ENCODE data around the gene JPH3.

The JPH3 gene

GRCh38 chr16:87706278-87707000 is 104.1 kb downstream of the JPH3 start:
- TF ChIP-seq CTCF (IDR thresholded peaks at IDR 0.05; ENCODE audit: borderline replicate concordance, insufficient read depth, low read depth, low read length): no peak
- no peak overlapping the region for H3K4me3 ChIP-seq (ENCODE audit: low read depth, low read length)

- no peak for TF ChIP-seq CTCF (IDR thresholded peaks at IDR 0.05; ENCODE audit: borderline replicate concordance, insufficient read depth, low read depth, low read length)
- H3K4me3 ChIP-seq (ENCODE audit: low read depth, low read length): no peak overlapping the region
These were observed 104.8 kb downstream of the JPH3 start for GRCh38 chr16:87707097-87707496.

GRCh38 chr16:87707714-87708580 is 105.6 kb downstream of the JPH3 start:
- no peak for TF ChIP-seq CTCF (IDR thresholded peaks at IDR 0.05; ENCODE audit: borderline replicate concordance, insufficient read depth, low read depth, low read length)
- no peak overlapping the region for H3K4me3 ChIP-seq (ENCODE audit: low read depth, low read length)

GRCh38 chr16:87708881-87709638 is 106.8 kb downstream of the JPH3 start:
- TF ChIP-seq CTCF (IDR thresholded peaks at IDR 0.05; ENCODE audit: borderline replicate concordance, insufficient read depth, low read depth, low read length): no peak
- H3K4me3 ChIP-seq (ENCODE audit: low read depth, low read length): no peak overlapping the region

GRCh38 chr16:87709677-87710076 is 107.4 kb downstream of the JPH3 start:
- TF ChIP-seq CTCF (IDR thresholded peaks at IDR 0.05; ENCODE audit: borderline replicate concordance, insufficient read depth, low read depth, low read length): no peak
- no peak overlapping the region for H3K4me3 ChIP-seq (ENCODE audit: low read depth, low read length)

GRCh38 chr16:87710887-87711286 is 108.6 kb downstream of the JPH3 start:
- no peak overlapping the region for H3K4me3 ChIP-seq (ENCODE audit: low read depth, low read length)
- no peak for TF ChIP-seq CTCF (IDR thresholded peaks at IDR 0.05; ENCODE audit: borderline replicate concordance, insufficient read depth, low read depth, low read length)

Data from GM12875 (cell line).